Measurements from ENCODE around the gene ALDH16A1.
"Not testable (repeated sequence)": the region's sequence is repeated elsewhere in the genome, so short reads cannot be mapped to it uniquely, and the experiment has no call there.

Gene ALDH16A1

GRCh38 chr19:49443366-49444099 is 9.5 kb upstream of the ALDH16A1 start:
- in situ Hi-C loops (cut with HindIII; ENCODE audit: low sequenced_read_pairs): no loop called here
- DNase-seq (ENCODE audit: low read depth): peak; percentile 91
- peak overlapping the region; percentile 57 for H3K4me3 ChIP-seq (ENCODE audit: low read depth, low read length)
- TF ChIP-seq, protein P1, sequence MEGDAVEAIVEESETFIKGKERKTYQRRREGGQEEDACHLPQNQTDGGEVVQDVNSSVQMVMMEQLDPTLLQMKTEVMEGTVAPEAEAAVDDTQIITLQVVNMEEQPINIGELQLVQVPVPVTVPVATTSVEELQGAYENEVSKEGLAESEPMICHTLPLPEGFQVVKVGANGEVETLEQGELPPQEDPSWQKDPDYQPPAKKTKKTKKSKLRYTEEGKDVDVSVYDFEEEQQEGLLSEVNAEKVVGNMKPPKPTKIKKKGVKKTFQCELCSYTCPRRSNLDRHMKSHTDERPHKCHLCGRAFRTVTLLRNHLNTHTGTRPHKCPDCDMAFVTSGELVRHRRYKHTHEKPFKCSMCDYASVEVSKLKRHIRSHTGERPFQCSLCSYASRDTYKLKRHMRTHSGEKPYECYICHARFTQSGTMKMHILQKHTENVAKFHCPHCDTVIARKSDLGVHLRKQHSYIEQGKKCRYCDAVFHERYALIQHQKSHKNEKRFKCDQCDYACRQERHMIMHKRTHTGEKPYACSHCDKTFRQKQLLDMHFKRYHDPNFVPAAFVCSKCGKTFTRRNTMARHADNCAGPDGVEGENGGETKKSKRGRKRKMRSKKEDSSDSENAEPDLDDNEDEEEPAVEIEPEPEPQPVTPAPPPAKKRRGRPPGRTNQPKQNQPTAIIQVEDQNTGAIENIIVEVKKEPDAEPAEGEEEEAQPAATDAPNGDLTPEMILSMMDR (IDR thresholded peaks at IDR 0.05; ENCODE audit: low read depth, low read length, missing control alignments): peak; percentile 74

- H3K4me3 ChIP-seq (ENCODE audit: low read depth, low read length); in situ Hi-C loops (cut with HindIII; ENCODE audit: low sequenced_read_pairs); DNase-seq (ENCODE audit: low read depth): not testable (repeated sequence)
Measured at GRCh38 chr19:49444100-49444700, 8.8 kb upstream of the ALDH16A1 start.

- no peak overlapping the region for H3K4me3 ChIP-seq (ENCODE audit: low read depth, low read length)
- in situ Hi-C loops (cut with HindIII; ENCODE audit: low sequenced_read_pairs): no loop called here
- TF ChIP-seq, protein P1 (IDR thresholded peaks at IDR 0.05; ENCODE audit: low read depth, low read length, missing control alignments): no peak
- no peak for DNase-seq (ENCODE audit: low read depth)
Measured at GRCh38 chr19:49445997-49446396, 7.0 kb upstream of the ALDH16A1 start.

DNA sequence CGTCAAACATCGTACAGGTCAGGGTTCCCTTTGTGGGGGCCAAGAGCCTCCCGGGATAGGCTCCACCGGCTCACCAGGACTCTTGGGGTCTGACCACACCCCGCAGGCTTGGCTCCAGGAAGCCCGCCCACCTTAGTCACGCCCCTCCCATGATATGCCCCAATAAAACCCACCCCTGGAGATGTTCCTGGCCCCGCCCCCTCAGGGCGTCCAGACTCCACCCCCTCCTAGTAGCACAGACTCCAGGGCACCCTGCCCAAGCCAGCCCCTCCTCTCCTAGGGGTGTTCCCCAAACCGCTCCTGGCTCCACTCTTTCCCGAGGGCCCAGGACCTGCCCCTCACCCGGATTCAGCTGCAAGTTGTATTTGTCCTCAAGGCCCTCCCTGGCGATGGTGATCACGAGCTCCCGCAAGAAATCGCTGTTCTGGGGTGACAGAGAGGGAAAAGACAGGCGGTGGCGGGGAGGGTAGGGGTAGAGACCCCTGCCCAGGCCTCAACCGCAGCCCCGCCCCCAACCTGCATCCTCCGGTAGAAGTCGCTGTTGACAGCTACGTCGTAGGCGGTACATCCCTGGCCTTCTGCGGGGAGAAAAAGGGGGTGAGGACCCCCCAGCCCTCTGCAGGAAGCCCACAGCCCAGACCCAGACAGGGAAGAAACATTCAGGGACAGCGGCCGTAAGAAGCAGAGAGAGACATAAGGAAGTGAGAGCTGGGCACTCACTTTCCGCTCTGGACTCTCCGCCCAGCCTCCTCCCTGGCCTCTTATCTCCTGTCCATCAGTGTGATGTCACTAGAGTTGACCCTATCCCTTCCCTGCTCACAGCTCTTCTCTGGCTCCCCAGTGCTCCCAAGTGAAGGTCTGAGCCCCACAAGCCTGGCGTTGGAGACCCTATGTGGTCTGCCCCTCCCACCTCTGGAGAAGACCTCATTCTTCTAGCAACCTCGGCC is 5.3 kb upstream of the ALDH16A1 start:
- DNase-seq (ENCODE audit: low read depth): no peak
- in situ Hi-C loops (cut with HindIII; ENCODE audit: low sequenced_read_pairs): no loop called here
- H3K4me3 ChIP-seq (ENCODE audit: low read depth, low read length): no peak overlapping the region
- TF ChIP-seq, protein P1 (IDR thresholded peaks at IDR 0.05; ENCODE audit: low read depth, low read length, missing control alignments): no peak

DNA sequence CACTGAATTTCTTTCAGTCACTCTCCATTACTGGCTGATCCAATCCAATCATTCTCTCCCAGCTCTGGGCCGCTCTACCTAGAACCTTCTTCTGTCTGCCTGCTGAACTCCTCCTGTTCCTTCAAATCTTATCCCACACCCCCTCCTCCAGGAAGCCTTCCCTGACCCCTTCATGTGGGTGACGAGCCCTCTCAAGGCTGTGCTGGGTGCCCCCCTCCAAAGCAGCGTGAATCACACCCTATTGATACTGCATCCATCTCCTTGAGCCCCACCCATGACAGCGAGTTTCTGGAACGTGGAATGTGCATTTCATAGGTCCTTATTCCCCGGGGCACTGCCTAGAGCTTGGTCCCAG is 4.6 kb upstream of the ALDH16A1 start:
- TF ChIP-seq, protein P1 (IDR thresholded peaks at IDR 0.05; ENCODE audit: low read depth, low read length, missing control alignments): no peak

GRCh38 chr19:49450405-49450804 is 2.6 kb upstream of the ALDH16A1 start:
- in situ Hi-C loops (cut with HindIII; ENCODE audit: low sequenced_read_pairs): no loop called here
- DNase-seq (ENCODE audit: low read depth): no peak
- H3K4me3 ChIP-seq (ENCODE audit: low read depth, low read length): peak overlapping the region; percentile 81
- TF ChIP-seq, protein P1 (IDR thresholded peaks at IDR 0.05; ENCODE audit: low read depth, low read length, missing control alignments): no peak

More for the DNA sequence above, 4.6 kb upstream of the ALDH16A1 start:
- in situ Hi-C loops (cut with HindIII; ENCODE audit: low sequenced_read_pairs): no loop called here
- no peak overlapping the region for H3K4me3 ChIP-seq (ENCODE audit: low read depth, low read length)
- no peak for DNase-seq (ENCODE audit: low read depth)
